Mucosa of descending colon (tissue), 3 donors: ENCODE measurements around the gene NPAS3. TPM values are rescaled to one million over a fixed set of nuclear protein-coding genes. Genes with fewer than 3 reads are reported as not detected.

Experiments
- ATAC-seq: fragments of 200-7000 bp; cut with Tn5 transposase; one replicate; pipeline ENCODE4 v1.9.1; 2020; ENCODE audit warnings: mild to moderate bottlenecking, moderate library complexity
- DNase-seq, 3 donors: peaks; one replicate each; pipeline ENCODE4 v3.0.0-alpha.2; 2020
- H3K36me3 ChIP-seq: fragments of 200-600 bp; one replicate; pipeline ENCODE4 v1.8.0; 2021; ENCODE audit warnings: low read depth, mild to moderate bottlenecking
- H3K4me1 ChIP-seq: fragments of 200-600 bp; one replicate; pipeline ENCODE4 v1.8.0; 2021; ENCODE audit warnings: low read depth, mild to moderate bottlenecking
- H3K4me3 ChIP-seq: fragments of 200-600 bp; one replicate; pipeline ENCODE4 v1.8.0; 2021; ENCODE audit warnings: mild to moderate bottlenecking
- H3K9me3 ChIP-seq: fragments of 200-600 bp; one replicate; pipeline ENCODE4 v1.8.0; 2021; ENCODE audit warnings: mild to moderate bottlenecking
- intact Hi-C, 2 donors: fragments of 100-400 bp; cut with DNase I in 1 of 2; cut with micrococcal nuclease in 1 of 2; formaldehyde crosslinking; loops; one replicate each; pipeline versions ENCODE4 v1.11.0 to v1.11.1; 2022; cut with DNase I, micrococcal nuclease
- total RNA-seq, 3 donors: library from RNA; stranded (reverse); fragmentation: NEBNext Ultra II Directional in 2 of 3; extraction: Animal tissue kit (Norgen Biotek cat#: 25700) in 2 of 3; gene quantifications; one replicate each; pipeline versions ENCODE4 v1.2.1 to v1.2.4, GENCODE V29; 2021 to 2023
- TF ChIP-seq, protein P1 (sequence below): fragments of 200-600 bp; IDR thresholded peaks from one replicate; pipeline ENCODE4 v1.8.0; 2022; ENCODE audit warnings: antibody characterized with exemption, mild to moderate bottlenecking
- donor health status: DM: no; HTN: no; CAD: no; lungs with moderate emphysema.
- donor health status: DM: no; HTN: no; CAD: no.
- donor health status: DM: no; HTN: yes; CAD: no.

Gene NPAS3
- total RNA-seq, 3 donors from 2014 or later: 0.65 to 9.7 (median 2.0) TPM

GRCh38 chr14:33720284-33720787 is 781.7 kb downstream of the NPAS3 start:
- TF ChIP-seq, protein P1, sequence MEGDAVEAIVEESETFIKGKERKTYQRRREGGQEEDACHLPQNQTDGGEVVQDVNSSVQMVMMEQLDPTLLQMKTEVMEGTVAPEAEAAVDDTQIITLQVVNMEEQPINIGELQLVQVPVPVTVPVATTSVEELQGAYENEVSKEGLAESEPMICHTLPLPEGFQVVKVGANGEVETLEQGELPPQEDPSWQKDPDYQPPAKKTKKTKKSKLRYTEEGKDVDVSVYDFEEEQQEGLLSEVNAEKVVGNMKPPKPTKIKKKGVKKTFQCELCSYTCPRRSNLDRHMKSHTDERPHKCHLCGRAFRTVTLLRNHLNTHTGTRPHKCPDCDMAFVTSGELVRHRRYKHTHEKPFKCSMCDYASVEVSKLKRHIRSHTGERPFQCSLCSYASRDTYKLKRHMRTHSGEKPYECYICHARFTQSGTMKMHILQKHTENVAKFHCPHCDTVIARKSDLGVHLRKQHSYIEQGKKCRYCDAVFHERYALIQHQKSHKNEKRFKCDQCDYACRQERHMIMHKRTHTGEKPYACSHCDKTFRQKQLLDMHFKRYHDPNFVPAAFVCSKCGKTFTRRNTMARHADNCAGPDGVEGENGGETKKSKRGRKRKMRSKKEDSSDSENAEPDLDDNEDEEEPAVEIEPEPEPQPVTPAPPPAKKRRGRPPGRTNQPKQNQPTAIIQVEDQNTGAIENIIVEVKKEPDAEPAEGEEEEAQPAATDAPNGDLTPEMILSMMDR: no peak
- no peaks in the 10 kb centered on the region for H3K36me3 ChIP-seq
- no peaks in the 10 kb centered on the region for H3K9me3 ChIP-seq
- ATAC-seq (no peak), DNase-seq (no peak)
- no peak overlapping the region for H3K4me3 ChIP-seq
- no peaks in the 10 kb centered on the region for H3K4me1 ChIP-seq
- intact Hi-C loops: no loop called here

DNA sequence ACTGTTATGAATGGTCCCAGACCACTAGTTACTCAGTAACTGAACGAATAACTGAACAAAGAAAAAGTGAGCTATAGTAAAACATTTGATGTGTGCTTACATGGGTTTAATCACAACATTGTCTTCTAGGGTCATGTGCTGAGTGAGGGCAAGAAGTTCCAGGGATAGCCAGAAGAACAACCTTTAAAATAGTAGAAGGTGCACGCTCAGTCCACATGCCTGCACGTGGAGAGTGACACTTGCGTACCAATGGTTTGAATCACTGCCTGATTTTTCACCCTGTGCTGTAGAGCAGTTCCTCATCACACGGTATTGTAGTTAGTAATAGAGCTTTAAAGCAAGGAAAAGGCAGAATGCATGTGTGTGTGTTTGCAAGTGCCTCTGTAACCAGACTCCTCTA is 788.0 kb downstream of the NPAS3 start:
- intact Hi-C loops: no loop called here
- DNase-seq (no peak), ATAC-seq (no peak)
- no peak overlapping the region for H3K4me3 ChIP-seq
- TF ChIP-seq, protein P1: no peak
- no peaks in the 10 kb centered on the region for H3K9me3 ChIP-seq
- H3K4me1 ChIP-seq: no peaks in the 10 kb centered on the region
- no peaks in the 10 kb centered on the region for H3K36me3 ChIP-seq

DNA sequence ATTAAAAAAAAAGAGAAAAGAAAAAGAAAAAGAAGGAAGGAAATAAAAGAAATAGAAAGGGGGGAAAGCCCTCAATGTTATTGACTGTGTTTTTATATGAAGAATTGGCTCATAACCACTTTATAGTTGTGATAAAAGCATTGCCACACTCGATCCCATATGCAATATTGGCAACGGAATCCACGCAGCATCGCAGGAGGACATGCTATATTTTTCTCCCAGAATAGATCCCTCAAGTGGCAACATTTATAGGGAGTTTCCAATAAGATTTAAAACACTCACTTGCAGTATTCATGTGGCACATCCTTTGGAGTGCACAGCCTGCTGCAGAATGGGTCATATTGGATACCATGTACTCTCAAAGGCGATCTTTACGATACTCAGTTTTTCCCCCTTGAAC is 788.9 kb downstream of the NPAS3 start:
- TF ChIP-seq, protein P1: no peak
- intact Hi-C loops: no loop called here
- DNase-seq: no peak
- Histone ChIP-seq H3K4me3 (no peak overlapping the region), H3K36me3 (no peaks in the 10 kb centered on the region), H3K4me1 (no peaks in the 10 kb centered on the region), H3K9me3 (no peaks in the 10 kb centered on the region)
- no peak for ATAC-seq

DNA sequence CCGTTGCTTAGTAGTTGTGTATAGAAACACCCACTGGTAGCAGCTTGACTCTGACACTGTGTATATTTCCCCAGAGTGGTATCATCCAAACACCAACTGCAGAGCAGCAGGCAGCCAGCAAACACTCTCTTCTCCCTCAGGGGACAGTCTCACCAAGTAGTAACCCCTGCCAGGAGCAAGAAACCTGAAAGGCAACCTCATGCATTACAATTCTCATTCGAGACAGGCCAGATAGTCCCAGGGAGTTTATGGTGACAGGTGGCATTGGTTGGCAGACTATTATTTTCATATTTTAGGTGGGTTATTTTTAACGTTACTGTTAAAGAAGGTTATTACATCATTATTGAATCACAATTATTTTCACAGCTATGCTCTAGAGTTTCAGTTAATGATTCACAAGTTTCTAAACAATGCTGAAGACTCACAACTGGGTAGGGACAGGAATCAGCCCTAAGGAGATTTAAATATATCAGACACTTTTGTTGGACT is 789.4 kb downstream of the NPAS3 start:
- DNase-seq: no peak
- TF ChIP-seq, protein P1: no peak
- Histone ChIP-seq H3K9me3 (no peaks in the 10 kb centered on the region), H3K4me3 (no peak overlapping the region), H3K36me3 (no peaks in the 10 kb centered on the region), H3K4me1 (no peaks in the 10 kb centered on the region)
- intact Hi-C loops: no loop called here
- no peak for ATAC-seq

GRCh38 chr14:33730156-33730555 is 791.5 kb downstream of the NPAS3 start:
- H3K36me3 ChIP-seq: no peaks in the 10 kb centered on the region
- no peak for ATAC-seq
- intact Hi-C loops: no loop called here
- H3K4me3 ChIP-seq: no peak overlapping the region
- TF ChIP-seq, protein P1: no peak
- no peaks in the 10 kb centered on the region for H3K4me1 ChIP-seq
- H3K9me3 ChIP-seq: no peaks in the 10 kb centered on the region
- DNase-seq: no peak

- Histone ChIP-seq H3K36me3 (no peaks in the 10 kb centered on the region), H3K9me3 (no peaks in the 10 kb centered on the region), H3K4me1 (no peaks in the 10 kb centered on the region), H3K4me3 (no peak overlapping the region)
- no peak for DNase-seq
- ATAC-seq: no peak
- TF ChIP-seq, protein P1: no peak
- intact Hi-C loops: no loop called here
Observed at GRCh38 chr14:33732175-33732574, 793.5 kb downstream of the NPAS3 start.
